GM19455 (cell line): ENCODE measurements around the gene APOH.

Experiments
- ATAC-seq: cut with Tn5 transposase; IDR thresholded peaks from one replicate; pipeline ENCODE4 v1.9.1; 2021; ENCODE audit not compliant: unreplicated experiment

Gene APOH

GRCh38 chr17:66235377-66235994, 6.3 kb upstream of the APOH start:
- no peak for ATAC-seq

- no peak for ATAC-seq
These were observed 5.4 kb upstream of the APOH start for GRCh38 chr17:66234611-66235010.

DNA sequence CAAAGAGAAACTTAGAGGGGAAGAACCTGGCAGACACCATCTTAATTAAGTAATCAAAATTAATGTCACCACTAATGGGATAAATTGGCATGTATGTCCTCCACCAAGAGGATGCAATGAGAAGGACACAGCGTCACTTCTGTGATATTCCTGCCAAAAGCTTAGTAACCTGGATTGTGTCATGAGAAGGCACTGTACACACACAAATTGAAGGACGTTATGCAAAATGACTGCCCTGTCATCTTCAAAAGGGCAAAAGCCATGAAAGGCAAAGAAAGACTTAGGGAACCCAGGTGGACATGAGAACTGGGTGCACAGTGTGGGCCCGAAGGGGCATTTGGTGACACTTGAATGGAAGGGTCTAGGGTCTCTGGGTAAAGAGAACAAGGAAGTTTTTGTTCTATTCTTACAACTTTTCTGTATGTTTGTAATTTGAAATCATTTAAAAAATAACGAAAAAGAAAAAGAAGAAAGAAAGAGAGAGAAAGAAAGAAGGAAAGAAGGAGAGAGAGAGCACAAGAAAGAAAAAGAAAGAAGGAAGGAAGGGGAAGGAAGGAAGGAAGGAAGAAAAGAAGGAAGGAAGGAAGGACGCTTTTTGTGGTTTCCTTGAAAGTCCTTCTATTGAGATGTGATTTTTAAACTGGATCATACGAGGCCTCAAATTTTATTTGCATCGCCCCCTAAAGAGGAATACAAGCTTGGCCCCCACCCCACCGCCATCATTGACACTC, 4.0 kb upstream of the APOH start:
- no peak for ATAC-seq

- ATAC-seq: no peak
These were observed 1.8 kb upstream of the APOH start for GRCh38 chr17:66230922-66231591.

- ATAC-seq: no peak
These were observed 746 bp upstream of the APOH start for GRCh38 chr17:66229783-66230538.

DNA sequence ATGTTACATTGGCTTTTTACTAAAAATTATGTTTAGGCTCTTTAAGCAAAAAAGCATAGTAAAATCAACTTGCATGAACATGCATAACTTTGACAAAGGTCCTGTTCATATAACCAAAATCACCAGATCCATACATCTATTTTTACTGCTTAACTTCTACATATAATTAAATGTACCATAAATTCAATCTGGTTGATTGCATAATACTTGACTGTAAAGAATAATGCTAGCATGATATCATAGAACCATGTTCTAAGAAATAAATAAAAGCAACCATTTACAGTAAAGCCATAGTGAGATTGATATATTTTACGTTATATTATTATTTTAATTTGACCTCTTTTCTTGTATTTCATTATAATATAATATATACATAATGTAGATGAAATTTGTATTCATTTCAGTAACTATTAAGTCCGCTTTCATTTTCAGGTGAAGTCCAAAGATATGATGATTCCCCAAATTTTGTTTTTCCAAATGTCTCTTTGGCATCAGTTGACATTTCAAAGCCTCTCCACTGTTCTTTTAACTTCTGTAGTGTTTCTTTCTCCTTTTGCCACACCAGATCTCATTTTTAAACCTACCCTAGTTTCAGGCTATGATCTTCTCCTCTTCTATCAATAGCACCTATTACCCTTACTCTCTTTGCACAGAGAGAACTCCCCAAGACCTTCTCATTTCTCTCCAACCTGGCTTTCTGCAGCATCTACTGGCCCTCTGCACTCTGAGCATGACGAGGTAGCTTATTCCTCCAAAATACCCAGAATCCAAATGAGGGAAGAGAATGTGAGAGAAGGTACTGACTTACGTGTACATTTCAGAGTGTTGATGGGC, 1.8 kb downstream of the APOH start:
- ATAC-seq: no peak

- ATAC-seq: no peak
These were observed 6.3 kb downstream of the APOH start for GRCh38 chr17:66222798-66223350.

- no peak for ATAC-seq
These were observed 7.3 kb downstream of the APOH start for GRCh38 chr17:66221755-66222530.

GRCh38 chr17:66221343-66221742, 7.9 kb downstream of the APOH start:
- ATAC-seq: no peak

- no peak for ATAC-seq
These were observed 9.0 kb downstream of the APOH start for GRCh38 chr17:66220079-66220835.

GRCh38 chr17:66215529-66215911, 13.7 kb downstream of the APOH start:
- no peak for ATAC-seq

- ATAC-seq: no peak
These were observed 14.2 kb downstream of the APOH start for GRCh38 chr17:66214884-66215528.

DNA sequence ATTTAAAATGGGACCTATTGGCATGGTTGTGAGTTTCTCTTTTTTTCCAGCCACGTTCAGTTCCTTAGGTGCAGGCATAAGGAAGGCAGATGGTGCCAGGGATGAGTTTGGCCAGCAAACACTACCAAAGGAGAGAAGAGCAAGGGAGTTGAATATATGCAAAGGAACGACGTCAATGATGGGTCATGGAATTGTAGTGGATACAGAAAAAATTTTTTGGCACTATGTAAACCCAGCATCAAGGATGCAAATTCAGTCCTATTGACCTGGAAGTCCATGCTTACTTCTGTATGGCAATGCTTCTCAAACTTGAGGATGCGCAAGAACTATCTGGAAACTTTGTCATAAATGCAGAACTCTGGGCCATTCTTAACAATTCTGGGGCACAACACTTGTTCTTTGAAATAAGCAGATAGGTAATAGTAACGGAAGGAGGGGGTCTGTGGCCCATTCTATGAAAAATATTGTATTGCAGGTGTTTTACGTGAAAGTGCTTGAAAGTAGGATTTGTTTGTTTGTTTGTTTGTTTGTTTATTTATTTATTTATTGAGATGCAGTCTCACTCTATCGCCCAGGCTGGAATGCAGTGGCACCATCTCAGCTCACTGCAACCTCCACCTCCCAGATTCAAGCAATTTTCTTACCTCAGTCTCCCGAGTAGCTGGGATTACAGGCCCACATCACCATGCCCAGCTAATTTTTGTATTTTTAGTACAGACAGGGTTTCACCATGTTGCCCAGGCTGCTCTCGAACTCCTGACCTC, 18.0 kb downstream of the APOH start:
- ATAC-seq: no peak

DNA sequence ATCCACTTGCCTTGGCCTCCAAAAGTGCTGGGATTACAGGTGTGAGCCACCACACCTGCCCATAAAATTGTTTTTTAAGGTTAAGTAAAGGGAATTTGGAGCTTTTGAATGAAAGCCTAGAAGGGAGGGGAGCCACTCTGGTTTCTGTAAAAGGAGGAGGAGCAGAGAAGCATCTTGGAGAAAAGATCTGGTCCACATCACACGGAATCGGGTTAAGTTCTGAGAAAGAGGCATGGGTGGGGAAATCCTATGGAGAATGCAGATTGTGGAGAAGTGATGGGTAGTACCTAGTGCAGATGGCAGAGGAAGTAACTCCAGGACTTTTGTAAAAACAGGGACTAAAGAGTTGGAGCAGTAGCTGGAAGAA, 19.0 kb downstream of the APOH start:
- no peak for ATAC-seq

- no peak for ATAC-seq
These were observed 21.3 kb downstream of the APOH start for GRCh38 chr17:66207936-66208335.

DNA sequence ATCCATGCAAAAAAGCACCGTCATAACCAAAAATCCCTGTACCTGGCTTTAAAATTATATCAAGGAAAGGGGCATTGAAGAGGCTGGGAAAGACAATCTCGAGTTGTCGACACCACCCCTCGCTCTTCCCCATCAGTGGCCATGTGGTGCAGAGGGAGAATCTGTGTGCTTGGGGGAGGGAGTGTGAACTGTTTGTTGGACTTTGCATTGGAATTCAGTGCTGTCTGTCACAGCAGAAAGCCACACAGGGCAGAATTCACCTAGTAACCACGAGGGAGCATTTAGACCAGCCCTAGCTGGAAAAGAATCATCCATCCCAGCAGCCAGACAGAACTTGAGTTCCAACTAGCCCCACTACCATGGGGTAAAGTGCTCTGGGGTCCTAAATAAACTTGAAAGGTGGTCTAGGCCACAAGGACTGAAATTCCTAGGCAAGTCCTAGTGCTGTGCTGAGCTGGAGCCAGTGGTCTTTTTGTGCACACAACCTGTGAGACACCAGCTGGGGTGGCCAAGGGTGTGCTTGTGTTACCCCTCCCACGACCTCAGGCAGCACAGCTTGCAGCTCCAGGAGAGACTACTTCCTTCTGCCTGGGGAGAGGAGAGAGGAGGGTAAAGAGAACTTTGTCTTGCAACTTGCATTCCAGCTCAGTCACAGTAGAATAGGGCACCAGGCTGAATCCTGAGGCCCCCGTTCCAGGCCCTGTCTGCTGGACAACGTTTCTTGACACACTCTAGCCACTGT, 25.8 kb downstream of the APOH start:
- ATAC-seq: no peak

GRCh38 chr17:66200685-66201092, 28.5 kb downstream of the APOH start:
- ATAC-seq: no peak
